IPS-20b (cell line): ENCODE measurements around the gene CUX1.

Experiments
- H3K27ac ChIP-seq: one replicate; pipeline ENCODE4 v1.5.1; 2013; ENCODE audit warnings: low read length
- H3K27me3 ChIP-seq: 2 replicates; pipeline ENCODE4 v1.6.1; 2013; ENCODE audit warnings: mild to moderate bottlenecking, low read length, inconsistent platforms; ENCODE audit not compliant: insufficient read depth
- H3K36me3 ChIP-seq: 2 replicates; pipeline ENCODE4 v1.6.1; 2013; ENCODE audit warnings: low read depth, mild to moderate bottlenecking, inconsistent platforms, low read length, moderate library complexity; ENCODE audit not compliant: insufficient read depth
- H3K4me1 ChIP-seq: 2 replicates; pipeline ENCODE4 v1.6.1; 2013; ENCODE audit warnings: mild to moderate bottlenecking, control low read depth, inconsistent platforms, low read length, moderate library complexity; ENCODE audit not compliant: insufficient read depth
- H3K4me3 ChIP-seq: 2 replicates; pipeline ENCODE4 v1.5.1; 2013; ENCODE audit warnings: mild to moderate bottlenecking, low read length, inconsistent platforms
- H3K9ac ChIP-seq: 2 replicates; pipeline ENCODE4 v1.6.1; 2013; ENCODE audit warnings: low read depth, mild to moderate bottlenecking, inconsistent platforms, low read length, moderate library complexity
- H3K9me3 ChIP-seq: 2 replicates; pipeline ENCODE4 v1.6.1; 2013; ENCODE audit warnings: mild to moderate bottlenecking, low read depth, low read length, inconsistent platforms; ENCODE audit not compliant: insufficient read depth

The CUX1 gene

DNA sequence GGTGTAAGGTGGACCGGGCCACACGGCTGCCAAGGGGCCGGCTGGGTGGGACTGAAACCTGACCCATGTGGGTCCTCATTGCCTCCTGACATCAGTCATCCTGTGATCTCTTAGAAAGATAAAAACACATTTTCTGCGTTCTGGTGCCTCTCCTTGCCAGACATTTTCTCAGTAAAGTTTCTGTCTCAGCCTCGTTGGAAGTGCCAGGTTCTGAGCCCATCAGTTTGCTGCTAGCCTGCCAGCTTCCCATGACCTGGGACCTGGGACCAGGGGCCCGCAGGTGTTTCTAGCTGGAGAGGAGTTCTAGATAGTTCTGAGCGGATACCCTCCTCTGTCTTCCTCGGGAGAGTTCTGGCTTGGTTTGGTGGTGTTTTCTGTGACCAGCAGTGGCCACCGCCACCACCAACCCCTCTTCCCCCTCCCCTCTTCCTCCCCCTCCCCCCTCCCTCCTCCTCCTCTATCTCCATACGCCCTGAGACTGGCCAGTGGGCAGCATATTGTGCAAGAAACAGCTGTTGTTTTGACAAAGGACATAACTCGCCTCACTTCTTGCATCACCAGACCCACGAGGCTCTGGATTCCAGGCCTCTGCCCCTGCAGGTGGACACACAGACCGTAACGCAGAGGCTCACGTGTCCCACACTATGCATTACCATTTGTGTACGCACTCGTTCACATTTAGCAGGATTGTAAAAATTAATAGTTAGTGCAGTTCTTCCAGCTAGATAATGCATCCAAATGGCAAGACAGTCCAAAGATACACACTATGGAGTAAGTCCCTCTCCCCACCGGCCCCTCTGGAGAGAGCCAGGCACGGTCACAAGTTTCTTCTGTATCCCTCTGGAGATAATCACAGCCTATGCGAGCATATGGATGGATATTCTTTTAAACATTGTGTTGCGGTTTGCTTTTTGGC is 94.6 kb downstream of the CUX1 start:
- H3K36me3 ChIP-seq, result peaks cover 18% of the 10 kb centered on the region
- no peaks in the 10 kb centered on the region for H3K9me3 ChIP-seq
- H3K4me1 ChIP-seq, result 0 out of 2 replicates have a peak, but pooled peaks cover 3% of the 10 kb centered on the region
- no peaks in the 10 kb centered on the region for H3K27me3 ChIP-seq
- no peak overlapping the region for H3K4me3 ChIP-seq
- no peak overlapping the region for H3K9ac ChIP-seq
- H3K27ac ChIP-seq, result no peak overlapping the region

DNA sequence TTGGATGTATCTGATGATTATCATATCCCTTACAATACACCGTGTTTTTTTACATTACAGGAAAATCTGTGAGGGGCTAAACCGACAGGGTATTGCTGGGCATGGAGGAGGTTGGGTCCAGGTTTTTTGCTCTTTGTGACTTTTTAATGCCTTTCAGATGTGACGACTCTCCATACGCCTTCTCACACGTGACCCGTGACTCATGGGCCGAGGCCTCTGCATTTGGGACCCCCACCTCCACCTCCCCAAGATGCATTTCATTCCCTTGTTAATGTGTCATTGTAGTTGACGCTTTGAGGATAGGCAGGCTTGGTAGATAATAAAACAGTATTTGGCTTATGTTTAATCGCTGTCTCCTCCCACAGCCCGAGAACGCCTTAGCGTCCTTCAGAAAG is 95.3 kb downstream of the CUX1 start:
- Histone ChIP-seq H3K9me3 (no peaks in the 10 kb centered on the region), H3K4me1 (0 out of 2 replicates have a peak, but pooled peaks cover 3% of the 10 kb centered on the region), H3K27me3 (no peaks in the 10 kb centered on the region), H3K9ac (no peak overlapping the region), H3K27ac (no peak overlapping the region), H3K4me3 (no peak overlapping the region), H3K36me3 (peaks cover 25% of the 10 kb centered on the region)

DNA sequence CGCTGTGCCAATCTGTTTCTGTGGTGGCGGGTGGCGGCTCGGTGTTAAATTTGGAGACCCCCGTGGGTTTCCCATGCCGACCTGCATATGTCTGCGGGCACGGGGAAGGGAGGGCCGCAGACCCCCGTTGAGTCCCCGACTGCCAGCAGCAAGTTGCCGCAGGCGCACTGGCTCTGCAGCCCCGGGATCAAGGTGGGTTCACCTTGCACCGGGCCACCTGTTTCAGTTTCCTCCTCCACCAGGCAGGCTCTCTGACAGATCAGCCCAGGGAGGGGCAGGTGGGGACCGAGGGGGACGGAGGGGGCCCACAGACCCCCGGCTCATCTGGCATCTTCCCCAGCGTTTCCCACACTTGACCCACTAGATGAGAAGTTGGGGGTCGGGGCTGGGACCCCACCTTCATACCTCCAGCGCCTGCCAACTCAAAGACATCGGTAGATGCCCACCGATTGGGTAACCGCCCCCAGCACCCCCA is 95.9 kb downstream of the CUX1 start:
- Histone ChIP-seq H3K9me3 (no peaks in the 10 kb centered on the region), H3K27me3 (no peaks in the 10 kb centered on the region), H3K4me3 (no peak overlapping the region), H3K36me3 (peaks cover 31% of the 10 kb centered on the region), H3K9ac (no peak overlapping the region), H3K4me1 (0 out of 2 replicates have a peak, but pooled peaks cover 3% of the 10 kb centered on the region), H3K27ac (no peak overlapping the region)

DNA sequence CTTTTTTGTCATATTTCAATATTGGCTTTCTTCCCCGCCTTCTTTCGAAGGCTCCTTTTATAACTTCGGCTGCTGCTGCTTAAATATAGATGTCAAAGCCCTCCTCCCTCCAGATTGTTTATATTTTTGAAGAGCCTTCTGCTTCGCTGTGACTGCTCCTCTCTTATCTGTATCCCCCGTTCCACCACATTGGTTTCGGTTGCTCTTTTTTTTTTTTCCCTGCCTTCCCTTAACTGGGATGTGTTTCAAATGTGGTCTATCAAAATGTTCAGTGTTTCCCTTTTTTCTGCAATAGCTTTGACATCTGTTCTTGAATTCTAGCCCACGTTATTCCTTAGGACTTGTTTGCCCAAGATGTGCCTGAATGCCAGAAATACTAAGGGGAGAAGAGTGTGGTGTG is 96.4 kb downstream of the CUX1 start:
- Histone ChIP-seq H3K9me3 (no peaks in the 10 kb centered on the region), H3K9ac (no peak overlapping the region), H3K36me3 (peaks cover 34% of the 10 kb centered on the region), H3K4me1 (0 out of 2 replicates have a peak, but pooled peaks cover 3% of the 10 kb centered on the region), H3K4me3 (no peak overlapping the region), H3K27ac (no peak overlapping the region), H3K27me3 (no peaks in the 10 kb centered on the region)

DNA sequence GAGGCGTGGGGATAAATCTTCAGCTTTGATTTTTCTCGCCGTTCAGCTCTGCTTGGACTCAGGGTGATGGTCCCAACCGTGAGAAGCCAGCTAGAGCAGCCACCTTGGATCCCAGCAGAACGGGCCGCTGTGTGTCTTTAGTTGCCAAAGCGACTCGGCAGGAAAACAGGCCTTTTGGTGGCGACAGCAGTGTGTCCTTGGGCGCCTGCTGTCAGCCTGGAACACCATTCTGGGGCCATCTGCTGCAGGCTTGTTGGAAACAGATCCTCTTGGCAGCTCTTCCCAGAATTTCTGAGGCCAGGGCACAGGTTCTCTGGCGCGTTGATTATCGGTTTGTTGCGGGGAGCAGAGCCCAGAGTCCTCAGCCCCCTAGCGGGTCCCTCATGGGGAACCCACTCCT is 97.6 kb downstream of the CUX1 start:
- H3K9ac ChIP-seq, result no peak overlapping the region
- H3K36me3 ChIP-seq, result peaks cover 34% of the 10 kb centered on the region
- no peak overlapping the region for H3K27ac ChIP-seq
- 0 out of 2 replicates have a peak, but pooled peaks cover 3% of the 10 kb centered on the region for H3K4me1 ChIP-seq
- H3K9me3 ChIP-seq, result no peaks in the 10 kb centered on the region
- no peaks in the 10 kb centered on the region for H3K27me3 ChIP-seq
- H3K4me3 ChIP-seq, result no peak overlapping the region

DNA sequence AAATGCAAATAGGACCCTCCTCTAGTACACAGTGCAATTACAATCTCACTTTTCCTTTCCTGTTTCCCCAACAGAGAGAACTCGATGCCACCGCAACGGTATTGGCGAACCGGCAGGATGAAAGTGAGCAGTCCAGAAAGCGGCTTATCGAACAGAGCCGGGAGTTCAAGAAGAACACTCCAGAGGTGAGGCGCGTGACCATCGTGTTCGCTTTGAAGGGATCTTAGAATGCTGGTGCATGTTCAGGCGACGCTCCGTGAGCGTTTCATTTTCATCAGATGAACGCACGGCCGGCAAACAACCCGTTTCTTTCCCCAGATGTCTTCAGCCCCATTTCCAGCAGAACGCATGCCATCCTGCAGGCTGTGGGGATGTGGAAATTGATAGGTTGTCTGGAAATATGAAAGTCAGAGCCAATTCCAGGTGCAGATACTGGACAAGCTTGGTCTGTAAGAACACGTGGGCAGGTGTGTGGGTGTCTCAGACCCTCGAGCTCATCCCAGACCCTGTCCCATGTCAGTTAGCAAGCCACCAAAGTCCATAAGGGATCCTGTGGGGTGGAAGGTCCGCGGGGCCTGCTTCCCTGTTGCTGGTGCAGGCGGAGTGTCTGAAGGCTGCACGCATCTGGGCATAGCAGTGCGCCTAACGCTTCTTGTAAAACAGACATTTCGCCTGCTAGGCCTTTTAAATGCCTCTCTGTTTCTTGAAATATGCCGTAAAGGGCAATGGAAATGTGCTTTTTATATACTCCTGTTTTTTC is 98.8 kb downstream of the CUX1 start:
- Histone ChIP-seq H3K27me3 (no peaks in the 10 kb centered on the region), H3K36me3 (peaks cover 34% of the 10 kb centered on the region), H3K9me3 (no peaks in the 10 kb centered on the region), H3K27ac (no peak overlapping the region), H3K9ac (no peak overlapping the region), H3K4me1 (0 out of 2 replicates have a peak, but pooled peaks cover 3% of the 10 kb centered on the region), H3K4me3 (no peak overlapping the region)

DNA sequence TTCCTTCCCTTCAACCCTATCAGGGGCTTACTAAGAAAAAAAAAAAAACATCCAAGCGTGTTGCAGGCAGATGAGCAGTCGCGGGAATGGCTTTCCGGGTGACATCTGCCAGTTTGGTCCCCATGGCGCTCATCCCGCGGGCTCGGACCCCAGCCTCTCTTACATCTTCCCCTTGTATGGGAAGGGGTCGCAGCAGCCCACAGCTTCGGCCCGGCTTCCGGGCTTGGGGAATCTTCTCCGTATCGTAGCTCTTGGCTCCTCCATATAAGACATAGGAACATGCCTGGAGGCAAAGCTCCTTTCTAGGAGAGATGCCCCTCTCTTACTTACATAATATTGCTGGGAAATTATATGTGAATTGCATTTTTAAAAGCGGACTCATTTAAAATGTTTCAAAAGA is 99.5 kb downstream of the CUX1 start:
- 0 out of 2 replicates have a peak, but pooled peaks cover 3% of the 10 kb centered on the region for H3K4me1 ChIP-seq
- H3K36me3 ChIP-seq, result peaks cover 34% of the 10 kb centered on the region
- H3K9me3 ChIP-seq, result no peaks in the 10 kb centered on the region
- H3K9ac ChIP-seq, result no peak overlapping the region
- H3K4me3 ChIP-seq, result no peak overlapping the region
- no peak overlapping the region for H3K27ac ChIP-seq
- H3K27me3 ChIP-seq, result no peaks in the 10 kb centered on the region

DNA sequence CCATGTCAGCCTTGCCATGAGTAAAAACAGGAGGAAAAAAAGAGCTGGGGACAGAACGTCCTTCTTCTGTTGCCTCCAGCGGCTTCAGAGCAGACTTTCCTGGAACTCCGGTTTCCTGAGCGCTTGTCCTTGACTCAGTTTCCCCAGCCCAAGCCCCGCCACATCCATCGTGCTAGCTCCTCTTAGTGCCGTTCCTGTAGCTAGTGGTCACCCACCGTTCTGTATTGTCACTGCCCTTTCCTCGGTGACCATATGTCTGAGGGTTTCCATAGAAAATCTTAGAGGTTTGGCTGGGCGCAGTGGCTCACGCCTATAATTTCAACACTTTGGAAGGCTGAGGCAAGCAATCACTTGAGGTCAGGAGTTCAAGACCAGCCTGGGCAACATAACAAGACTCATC is 100.1 kb downstream of the CUX1 start:
- no peak overlapping the region for H3K9ac ChIP-seq
- H3K4me1 ChIP-seq, result 0 out of 2 replicates have a peak, but pooled peaks cover 3% of the 10 kb centered on the region
- no peaks in the 10 kb centered on the region for H3K9me3 ChIP-seq
- H3K27ac ChIP-seq, result no peak overlapping the region
- no peak overlapping the region for H3K4me3 ChIP-seq
- peaks cover 34% of the 10 kb centered on the region for H3K36me3 ChIP-seq
- no peaks in the 10 kb centered on the region for H3K27me3 ChIP-seq

DNA sequence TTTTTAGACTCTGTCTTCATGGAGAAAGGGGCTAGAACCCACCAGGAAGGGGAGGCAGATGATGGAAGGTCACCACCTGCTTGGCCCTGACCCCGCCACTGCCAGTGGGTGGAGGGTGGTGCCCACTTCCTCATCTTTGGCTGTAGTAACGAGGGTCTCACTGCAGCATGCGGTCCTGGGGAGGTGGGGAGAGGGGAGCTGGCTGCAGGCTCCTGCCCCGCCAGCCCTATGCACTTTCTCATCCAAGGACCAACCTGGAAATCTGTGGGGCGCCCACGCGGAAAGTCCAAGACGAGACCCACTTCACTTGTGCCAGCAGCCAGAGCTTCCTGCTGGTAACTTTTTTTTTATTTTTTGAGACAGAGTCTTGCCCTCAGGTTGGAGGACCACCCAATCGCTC is 101.0 kb downstream of the CUX1 start:
- Histone ChIP-seq H3K9ac (no peak overlapping the region), H3K4me1 (peaks cover 7% of the 10 kb centered on the region; the same call in 1 of the 2 replicates), H3K27ac (no peak overlapping the region), H3K9me3 (no peaks in the 10 kb centered on the region), H3K36me3 (peaks cover 34% of the 10 kb centered on the region), H3K4me3 (no peak overlapping the region), H3K27me3 (no peaks in the 10 kb centered on the region)

DNA sequence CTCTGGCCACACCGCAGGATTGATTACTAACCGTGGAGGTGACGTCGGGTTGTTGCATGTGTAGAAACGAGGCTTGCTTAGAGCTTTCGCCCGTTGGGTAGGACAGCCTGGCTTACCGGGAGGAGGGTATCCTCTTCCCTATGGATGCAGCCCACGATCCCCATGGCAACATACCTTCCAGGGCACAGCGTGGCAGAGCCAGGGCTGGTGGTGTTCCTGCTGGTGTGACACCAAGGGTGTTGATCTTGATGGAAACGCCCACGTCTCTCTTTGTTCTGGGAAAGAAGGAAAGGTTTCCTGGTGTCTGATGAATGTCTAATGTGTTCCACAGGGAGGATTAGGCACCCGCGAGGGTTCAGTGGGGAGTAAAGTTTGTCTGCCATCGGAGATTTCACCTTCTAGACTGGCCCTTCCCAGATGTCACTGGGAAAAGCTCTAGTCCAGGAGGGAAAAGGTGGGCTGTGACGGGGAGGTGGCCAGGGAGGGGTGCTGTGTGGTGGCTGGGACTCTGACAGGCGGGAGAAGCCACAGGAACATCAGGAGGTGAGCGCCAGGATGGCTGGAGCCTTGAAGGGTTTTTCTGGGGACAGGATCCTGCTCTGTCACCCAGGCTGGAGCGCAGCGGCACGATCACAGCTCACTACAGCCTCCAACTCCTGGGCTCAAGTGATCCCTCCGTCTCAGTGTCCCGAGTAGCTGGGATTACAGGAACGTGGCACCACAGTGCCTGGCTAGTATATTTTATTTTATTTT is 102.1 kb downstream of the CUX1 start:
- Histone ChIP-seq H3K9me3 (no peaks in the 10 kb centered on the region), H3K27me3 (no peaks in the 10 kb centered on the region), H3K27ac (no peak overlapping the region), H3K36me3 (peaks cover 34% of the 10 kb centered on the region), H3K4me3 (no peak overlapping the region), H3K4me1 (peaks cover 10% of the 10 kb centered on the region; the same call in 1 of the 2 replicates), H3K9ac (no peak overlapping the region)

DNA sequence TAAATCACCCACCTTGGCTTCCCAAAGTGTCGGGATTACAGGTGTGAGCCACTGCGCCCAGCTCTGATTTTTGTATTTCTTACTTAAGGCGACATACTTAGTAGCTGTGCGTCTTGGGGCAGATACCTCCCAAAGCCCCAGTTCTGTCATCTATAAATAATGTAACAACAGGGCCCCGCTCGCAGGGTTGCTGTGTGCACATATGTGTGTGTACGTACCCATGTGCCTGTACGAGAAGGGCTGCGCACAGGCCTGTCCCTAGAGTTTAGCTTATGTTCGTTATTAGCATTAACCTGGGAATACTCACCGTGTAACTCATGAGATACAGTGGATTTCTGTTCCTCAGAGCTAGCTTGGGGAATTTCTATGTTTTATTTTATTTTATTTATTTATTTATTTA is 103.6 kb downstream of the CUX1 start:
- no peaks in the 10 kb centered on the region for H3K9me3 ChIP-seq
- no peak overlapping the region for H3K4me3 ChIP-seq
- H3K36me3 ChIP-seq, result peaks cover 26% of the 10 kb centered on the region
- H3K27ac ChIP-seq, result no peak overlapping the region
- no peaks in the 10 kb centered on the region for H3K27me3 ChIP-seq
- H3K9ac ChIP-seq, result no peak overlapping the region
- peaks cover 10% of the 10 kb centered on the region; the same call in 1 of the 2 replicates for H3K4me1 ChIP-seq
